ACHN (cell line): ENCODE measurements around the gene XIAP.
"Not testable (repeated sequence)": the region's sequence is repeated elsewhere in the genome, so short reads cannot be mapped to it uniquely, and the experiment has no call there.

ENCODE experiments used
- DNase-seq: peaks from one replicate; pipeline ENCODE4 v3.0.0-alpha.2; 2015
- in situ Hi-C: cut with HindIII; loops from 2 replicates; pipeline ENCODE4 v1.10.0; 2017; ENCODE audit warnings: low sequenced_read_pairs, low pct_ligation_motif_present, low pct_unique_long_range_greater_than_20kb

The XIAP gene

DNA sequence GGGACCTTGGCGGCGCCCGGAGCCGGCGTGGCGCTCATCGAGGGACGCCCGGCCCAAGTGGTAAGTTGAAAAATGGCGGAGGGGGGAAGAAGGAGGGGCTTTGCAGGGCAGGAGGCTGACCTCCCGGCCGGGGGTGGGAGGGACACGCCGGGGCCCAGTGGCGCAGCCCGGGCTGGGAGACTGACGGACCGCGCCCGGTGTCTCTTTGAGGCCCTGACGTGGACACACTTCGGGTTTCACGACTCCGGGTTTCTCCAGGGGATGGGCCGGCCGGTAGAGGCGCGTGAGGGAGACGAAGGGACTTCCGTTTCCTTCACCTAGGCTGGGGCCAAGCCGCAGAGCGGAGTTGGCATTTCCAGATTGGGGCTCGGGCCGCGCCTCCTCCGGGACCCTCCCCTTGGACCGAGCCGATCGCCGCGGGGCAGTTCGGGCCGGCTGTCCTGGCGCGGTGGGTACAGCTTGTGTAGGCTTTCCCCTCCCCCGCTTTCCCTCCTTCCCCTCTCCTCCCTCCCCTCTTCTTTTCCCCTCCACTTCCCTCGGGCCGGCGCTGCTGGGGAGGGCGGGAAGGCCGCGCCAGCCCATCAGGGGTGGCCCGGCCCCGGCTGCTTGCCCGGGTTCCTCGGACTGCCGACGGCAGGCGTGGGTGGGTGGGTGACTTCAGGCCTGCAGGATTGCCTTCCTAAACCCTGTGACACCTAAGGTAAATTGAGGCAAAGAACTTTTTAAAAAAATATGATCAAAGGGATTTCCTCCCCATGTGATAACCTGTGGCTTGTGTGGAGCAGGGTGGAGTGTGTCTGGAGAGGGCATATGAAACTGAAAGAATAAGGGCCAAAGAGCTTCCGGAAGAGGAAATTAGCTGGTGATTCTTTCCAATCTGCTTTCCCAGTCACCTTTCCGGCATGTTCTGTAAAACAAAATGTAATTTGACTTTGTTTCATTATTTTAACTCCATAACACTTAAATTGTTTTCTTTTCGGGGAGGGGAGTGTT is at the start of gene XIAP:
XIAP (plus strand) TSS at position 208 of the 993 bp plus-strand sequence. CDS start 25,610 bp downstream, outside the sequence.
- in situ Hi-C loops, result no loop called here
- peak; percentile 77 for DNase-seq

DNA sequence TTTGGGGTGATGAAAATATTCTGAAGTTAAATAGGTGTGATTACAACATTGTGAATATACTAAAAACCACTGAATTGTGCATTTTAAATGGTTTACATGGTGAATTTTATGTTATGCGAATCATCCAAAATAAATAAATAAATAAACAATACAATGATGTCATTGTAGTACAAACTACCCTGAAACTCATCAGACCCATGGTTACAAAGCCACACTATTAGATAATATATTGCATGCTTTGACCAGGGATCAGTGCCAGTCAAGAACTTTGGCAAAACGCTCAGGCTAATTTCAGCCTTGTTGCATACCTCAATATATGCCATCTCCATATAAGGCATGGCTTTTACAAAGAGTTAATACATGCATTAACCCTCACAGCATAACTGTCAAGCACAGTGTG is 45.5 kb upstream of the XIAP start:
- in situ Hi-C loops, result no loop called here
- no peak for DNase-seq

DNA sequence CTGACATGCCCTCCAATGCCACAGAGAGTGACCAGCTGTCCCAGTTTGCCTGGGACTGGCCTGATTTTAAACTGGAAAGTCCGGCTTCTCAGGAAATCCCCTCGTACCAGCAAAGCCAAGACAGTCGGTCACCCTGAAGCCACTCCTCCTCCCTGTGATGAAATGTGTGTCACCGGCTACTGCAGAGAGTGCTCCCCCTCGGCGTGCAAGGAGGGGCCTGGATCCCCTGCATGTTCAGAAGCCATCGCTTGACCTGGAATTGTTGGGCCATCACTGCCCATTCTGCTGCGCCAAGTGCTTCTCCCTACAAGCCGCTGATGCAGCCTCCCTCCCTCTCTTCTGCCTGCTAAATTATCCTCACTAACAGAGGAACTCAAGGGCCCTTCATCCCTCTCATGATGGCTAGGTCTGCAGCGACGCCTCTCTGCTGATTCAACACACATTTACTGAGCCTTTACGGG is 44.9 kb upstream of the XIAP start:
- DNase-seq, in situ Hi-C loops: not testable (repeated sequence)

DNA sequence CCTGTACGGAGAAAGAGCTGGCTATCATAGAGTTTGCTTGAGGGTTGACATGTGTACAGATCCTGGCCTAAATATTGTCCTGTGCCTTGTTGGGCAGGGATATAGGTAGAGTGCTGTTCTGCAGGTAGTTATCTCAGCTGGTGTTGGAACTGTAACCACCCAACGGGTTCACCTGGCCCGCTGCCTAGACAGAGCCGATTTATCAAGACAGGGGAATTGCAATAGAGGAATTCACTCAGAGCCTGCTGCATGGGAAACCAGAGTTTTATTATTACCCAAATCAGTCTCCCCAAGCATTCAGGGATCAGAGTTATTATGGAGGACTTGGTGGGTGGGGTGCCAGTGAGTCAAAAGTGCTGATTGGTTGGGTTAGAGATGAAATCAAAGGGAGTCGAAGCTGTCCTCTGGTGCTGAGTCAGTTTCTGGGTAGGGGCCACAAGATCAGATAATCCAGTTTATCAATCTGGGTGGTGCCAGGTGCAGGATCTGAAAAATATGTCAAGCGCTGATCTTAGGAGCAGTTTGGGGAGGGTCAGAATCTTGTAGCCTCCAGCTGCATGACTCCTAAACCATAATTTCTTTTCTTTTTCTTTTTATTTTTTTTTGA is 42.5 kb upstream of the XIAP start:
- DNase-seq, result no peak
- in situ Hi-C loops, result no loop called here

DNA sequence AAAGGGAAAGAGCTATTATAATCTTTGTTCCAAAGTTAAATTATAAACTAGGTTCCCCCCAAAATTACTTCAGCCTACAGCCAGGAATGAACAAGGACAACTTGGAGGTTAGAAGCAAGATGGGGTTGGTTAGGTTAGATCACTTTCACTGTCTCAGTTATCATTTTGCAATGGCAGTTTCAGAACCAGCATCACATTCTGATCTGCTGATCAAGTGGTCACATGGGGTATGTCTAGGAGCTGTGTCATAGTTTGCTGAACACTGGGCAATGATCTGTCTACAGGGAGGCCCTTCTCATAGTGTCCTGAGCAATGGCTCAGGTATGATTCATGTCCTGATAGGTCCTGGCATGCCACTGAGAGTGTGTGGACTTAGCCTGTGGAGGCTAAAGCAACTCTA is 41.6 kb upstream of the XIAP start:
- in situ Hi-C loops, result no loop called here
- DNase-seq, result peak; percentile 18

DNA sequence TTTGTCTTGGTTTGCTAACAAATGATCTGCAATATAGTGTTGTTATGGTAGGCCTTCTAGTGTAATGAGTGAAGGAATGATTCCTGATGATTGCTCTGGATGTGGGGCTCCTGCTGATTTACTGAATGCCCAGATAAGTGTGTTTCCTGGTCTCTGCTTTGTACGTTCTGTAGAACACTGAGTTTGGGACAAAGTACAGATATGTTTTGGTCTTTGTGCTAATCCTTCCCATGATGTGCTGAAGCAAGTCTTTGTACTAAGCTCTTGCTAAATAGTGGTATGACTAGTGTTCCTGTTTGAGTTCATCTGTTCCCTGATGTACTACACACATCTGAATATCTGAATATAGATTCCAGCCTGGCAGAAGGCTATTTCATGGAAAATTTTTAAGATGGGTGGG is 36.9 kb upstream of the XIAP start:
- in situ Hi-C loops, result no loop called here
- DNase-seq, result no peak

DNA sequence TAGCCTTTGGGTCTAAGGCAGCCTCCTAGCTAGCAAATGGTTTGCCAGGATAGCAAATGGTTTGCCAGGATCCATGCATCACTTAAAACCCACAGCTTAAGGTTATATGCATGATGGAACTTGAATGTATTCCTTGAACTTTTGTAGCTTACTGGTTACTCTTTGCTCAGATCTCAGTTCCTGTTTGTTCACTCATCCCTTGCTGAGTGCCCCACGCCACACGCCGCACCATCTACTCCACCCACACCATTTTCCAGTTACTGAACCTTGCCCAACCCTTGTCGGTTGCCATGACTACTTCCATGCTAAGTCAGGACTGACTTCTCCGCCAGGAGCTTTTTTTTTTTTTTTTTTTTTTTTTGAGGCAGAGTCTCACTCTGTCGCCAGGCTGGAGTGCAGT is 29.5 kb upstream of the XIAP start:
- peak; percentile 90 for DNase-seq
- in situ Hi-C loops, result no loop called here

DNA sequence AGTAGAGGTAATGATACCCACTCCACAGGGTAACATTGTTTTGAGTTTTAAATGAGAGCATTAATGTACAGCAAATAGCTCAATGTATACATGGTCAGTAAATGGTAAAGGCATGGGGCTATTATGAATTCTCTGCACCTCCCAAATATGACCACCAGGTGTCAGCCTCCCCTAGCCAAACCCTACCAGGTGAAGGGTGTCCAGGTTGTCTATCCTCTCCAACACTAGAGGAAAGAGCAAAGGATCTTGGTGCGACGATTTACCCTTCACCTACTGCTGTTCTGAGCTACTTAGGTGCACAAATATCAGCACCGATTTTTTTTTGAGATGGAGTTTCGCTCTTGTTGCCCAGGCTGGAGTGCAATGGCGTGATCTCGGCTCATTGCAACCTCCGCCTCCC is 26.5 kb upstream of the XIAP start:
- peak; percentile 40 for DNase-seq
- in situ Hi-C loops, result no loop called here

DNA sequence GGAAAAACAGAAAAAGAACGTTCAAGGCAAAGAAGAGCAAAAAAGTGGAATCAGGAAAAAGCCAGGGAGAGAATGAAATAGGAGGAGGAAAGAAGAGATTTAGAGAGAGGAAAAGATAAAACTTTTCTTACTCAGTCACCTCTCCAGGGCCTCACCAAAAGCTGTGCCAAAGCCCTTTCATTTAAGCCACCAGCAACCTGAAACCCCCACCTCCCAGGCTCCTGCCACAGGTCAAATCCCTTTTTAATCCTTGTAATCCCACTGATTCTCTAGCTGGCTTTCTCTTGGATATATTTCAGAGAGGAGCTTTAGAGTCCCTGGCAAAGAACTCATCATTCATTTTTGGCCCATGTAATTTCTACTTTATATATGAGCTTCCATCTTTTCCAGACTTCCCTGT is 25.7 kb upstream of the XIAP start:
- no peak for DNase-seq
- in situ Hi-C loops, result no loop called here

DNA sequence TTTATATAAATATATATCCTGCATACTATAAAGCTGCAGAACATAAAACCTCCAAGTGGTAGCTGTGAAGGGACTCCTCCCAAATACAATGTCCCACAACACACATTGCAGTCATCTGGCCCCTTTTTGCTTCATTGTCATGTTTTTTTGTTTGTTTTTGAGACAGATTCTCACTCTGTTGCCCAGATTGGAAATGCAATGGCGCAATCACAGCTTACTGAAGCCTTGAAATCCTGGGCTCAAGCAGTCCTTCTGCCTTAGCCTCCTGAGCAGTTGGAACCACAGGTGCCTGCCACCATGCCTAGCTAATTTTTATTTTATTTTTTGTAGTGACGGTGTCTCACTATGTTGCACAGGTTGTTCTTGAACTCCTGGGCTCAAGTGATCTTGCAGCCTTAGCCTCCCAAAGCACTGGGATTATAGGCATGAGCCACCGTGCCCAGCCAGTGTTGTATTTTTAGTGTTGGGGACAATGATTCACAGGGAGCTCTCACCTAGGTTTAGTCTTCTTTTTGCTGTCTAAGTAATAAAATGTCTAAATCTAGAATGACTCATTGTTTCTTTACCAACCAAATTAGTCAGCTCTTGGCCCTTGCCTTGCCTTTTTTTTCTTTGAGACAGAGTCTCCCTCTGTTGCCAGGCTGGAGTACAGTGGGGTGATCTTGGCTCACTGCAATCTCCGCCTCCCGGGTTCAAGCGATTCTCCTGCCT is 24.0 kb upstream of the XIAP start:
- peak; percentile 74 for DNase-seq
- in situ Hi-C loops, result no loop called here

DNA sequence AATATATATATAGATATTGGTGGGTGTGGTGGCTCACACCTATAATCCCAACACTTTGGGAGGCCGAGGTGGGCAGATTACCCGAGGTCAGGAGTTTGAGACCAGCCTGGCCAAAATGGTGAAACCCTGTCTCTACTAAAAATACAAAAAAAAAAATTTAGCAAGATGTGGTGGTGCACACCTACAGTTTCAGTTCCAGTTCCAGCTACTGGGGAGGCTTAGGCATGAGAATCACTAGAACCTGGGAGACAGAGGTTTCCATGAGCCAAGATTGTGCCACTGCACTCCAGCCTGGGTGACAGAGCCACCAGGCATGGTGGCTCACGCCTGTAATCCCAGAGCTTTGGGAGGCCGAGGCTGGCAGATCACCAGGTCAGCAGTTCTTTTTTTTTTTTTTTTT is 14.7 kb upstream of the XIAP start:
- in situ Hi-C loops, DNase-seq: not testable (repeated sequence)

DNA sequence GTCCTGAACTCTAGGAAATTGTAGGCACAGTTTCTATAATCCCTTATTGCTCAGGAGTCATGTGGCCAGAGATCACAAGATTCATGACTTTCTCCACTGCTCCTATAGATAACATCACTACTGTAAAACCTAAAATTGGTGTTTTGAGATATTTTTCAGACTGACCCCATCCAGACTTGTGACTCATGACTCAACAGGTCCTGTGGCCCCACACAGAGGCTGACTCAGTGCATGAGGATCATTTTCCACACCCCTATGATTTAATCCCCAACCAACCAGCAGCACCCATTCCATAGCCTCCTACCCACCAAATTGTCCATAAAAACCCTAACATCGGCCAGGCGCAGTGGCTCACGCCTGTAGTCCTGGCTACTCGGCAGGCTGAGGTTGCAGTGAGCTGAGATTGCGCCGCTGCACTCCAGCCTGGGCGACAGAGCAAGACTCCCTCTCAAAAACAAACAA is 13.2 kb upstream of the XIAP start:
- in situ Hi-C loops, result no loop called here

DNA sequence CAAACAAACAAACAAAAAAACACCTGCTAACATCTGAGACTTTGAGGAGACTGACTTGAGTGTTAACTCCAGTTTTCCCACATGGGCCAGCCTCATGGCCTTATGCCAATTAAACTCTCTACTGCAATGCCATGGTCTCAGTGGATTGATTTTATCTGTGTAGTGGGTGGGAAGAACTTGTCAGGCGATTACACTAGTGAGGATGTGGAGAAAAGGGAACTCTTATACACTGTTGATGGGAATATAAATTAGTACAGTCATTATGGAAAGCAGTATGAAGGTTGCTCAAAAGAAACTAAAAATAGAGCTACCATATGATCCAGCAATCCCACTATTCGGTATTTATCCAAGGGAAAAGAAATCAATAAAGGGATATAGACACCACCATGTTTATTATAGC is 12.8 kb upstream of the XIAP start:
- no peak for DNase-seq
- in situ Hi-C loops, result no loop called here

More for the DNA sequence above, 13.2 kb upstream of the XIAP start:
- DNase-seq, result peak; percentile 25

DNA sequence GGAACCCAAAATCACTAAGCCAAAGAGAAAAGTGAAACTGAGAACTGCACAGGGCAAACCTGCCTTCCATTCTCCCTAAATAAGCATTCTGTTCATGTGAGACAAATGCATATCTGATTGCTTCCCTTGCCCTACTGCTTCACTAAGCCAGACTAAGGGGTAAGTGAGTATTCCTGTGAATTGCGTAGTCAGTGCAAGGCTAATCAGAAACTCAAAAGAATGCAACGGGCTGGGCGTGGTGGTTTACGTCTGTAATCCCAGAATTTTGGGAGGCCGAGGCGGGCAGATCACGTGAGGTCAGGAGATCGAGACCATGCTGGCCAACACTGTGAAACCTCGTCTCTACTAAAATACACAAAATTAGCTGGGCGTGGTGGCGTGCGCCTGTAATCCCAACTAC is 10.8 kb upstream of the XIAP start:
- in situ Hi-C loops, result no loop called here
- DNase-seq, result no peak

DNA sequence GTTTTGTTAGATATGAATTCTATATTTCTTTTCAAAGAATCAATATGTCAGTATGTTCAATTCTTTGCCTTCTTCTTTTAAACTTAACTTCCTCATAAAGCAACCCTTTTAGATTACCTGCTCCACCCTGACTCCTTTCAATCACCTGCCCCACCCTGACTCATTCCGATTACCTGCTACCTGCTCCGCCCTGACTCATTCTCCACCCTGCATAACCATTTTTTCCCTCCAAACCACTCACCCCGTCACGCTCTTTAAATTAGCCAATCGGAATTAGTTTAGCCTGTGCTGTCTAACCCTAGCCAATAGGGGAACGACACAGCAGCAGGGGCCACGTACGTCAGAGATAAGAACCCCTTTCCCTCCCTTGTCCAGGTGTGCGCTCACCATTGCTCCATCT is 9.9 kb upstream of the XIAP start:
- in situ Hi-C loops, result not testable (repeated sequence)

DNA sequence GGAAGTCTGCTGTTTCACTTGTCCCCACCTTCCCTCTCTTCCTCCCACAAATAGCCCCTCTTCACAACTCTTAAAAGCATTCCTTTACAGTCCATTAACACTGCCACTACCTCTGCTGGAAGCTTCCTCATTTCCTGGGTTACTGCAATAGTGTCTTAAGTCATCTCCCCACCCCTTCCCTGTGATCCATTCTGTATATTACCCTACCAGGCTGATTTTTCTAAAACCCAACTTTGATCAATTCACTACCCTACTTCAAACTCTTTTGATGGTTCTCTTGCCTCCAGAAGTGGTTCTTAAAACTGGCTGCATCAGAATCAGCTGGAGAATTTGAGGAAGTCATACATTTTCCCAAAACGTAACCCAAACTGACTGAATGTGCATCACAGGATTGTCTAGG is 8.8 kb upstream of the XIAP start:
- DNase-seq, result no peak
- in situ Hi-C loops, result no loop called here

More for the DNA sequence above, 9.9 kb upstream of the XIAP start:
- not testable (repeated sequence) for DNase-seq

DNA sequence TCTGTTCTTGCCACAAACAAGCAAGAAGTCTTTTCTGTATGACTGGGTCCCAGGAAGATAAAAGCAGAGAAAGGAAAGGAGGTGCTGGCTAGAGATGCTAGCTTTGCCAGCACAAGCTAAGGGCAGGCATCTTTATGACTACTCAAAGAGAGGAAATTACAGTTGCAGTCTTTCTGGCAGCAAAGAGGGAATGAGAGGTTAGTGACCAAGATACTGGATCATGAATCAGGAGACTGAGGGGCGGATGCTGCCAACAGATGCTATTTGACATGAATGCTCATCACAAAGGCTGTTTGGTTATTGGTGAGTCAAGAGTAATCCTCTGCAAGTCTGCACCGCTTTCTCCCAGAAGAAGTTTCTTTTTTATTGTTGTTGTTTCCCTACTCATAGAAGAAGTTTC is 5.5 kb upstream of the XIAP start:
- no peak for DNase-seq
- in situ Hi-C loops, result no loop called here

DNA sequence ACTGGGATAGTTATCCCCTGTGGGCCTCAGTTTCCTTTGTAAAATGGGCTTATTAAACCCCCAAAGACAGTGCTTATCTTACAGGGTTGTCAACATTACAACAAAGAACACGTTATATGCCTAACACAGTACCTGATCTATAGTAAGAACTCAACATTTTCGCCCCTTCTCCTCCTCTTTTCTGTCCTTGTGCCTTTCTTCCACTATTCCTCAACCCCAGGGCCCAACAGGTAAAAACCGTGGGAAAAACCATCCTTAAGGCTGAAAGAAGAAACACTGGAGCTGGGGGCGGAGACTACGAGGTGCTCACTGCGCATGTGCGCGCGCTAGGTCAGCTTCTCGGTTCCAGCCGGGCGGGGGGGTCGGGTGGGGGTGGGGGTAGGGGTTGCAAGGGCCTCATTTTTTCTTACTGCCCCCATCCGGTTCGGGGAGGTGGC is 426 bp upstream of the XIAP start:
- in situ Hi-C loops, result no loop called here
- DNase-seq, result no peak

DNA sequence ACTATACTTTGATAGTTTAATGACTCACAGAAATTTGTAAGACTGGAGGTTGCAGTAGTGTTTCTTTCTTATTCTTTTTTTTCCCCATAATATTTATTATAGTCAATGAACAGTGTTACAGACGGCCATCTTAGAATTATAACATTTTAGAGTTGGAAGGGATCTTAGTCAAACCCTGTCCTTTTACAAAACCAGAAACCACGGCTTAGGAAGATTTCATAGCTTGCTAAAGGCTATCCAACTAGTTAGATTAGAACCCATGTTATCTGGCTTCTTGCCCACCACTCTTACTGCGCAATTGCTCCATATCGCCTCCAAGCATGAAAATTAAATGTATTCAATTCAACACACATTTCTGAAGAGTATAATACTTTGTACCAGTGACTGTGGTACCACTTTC is 1.1 kb downstream of the XIAP start:
- DNase-seq, result peak; percentile 8
- in situ Hi-C loops, result no loop called here
